Endothelial cell of umbilical vein (primary cell): Measurements from ENCODE around the gene SLC22A3. TPM values are rescaled to one million over a fixed set of nuclear protein-coding genes. Genes with fewer than 3 reads are reported as not detected.

ENCODE experiments used
- BruUV-seq: library from RNA; stranded (reverse); fragments of 400-500 nt; replicated peaks from 2 replicates; lab custom pipeline; 2021; lab: Mats Ljungman, UMichigan
- CTCF ChIA-PET: fragments of 300-600, 350-600 bp; sonication (Branson Sonifier 250); formaldehyde crosslinking; loops from one replicate; lab custom pipeline; 2021; ENCODE audit warnings: antibody characterized with exemption, inconsistent platforms; lab: Charles Lee
- POLR2A ChIA-PET: fragments of 300-600, 350-600 bp; sonication (Branson Sonifier 250); formaldehyde crosslinking; loops from one replicate; lab custom pipeline; 2021; ENCODE audit warnings: antibody characterized with exemption, inconsistent platforms; lab: Charles Lee
- DNase-seq: peaks from one replicate; pipeline ENCODE4 v3.0.0-alpha.2; 2011; ENCODE audit warnings: low read depth, low spot score
- FAIRE-seq: peaks from 2 replicates; lab custom pipeline; 2011; peaks lifted over from hg19 to GRCh38; lab: Jason Lieb, UNC
- H2AFZ ChIP-seq: 2 replicates; pipeline ENCODE4 v1.6.0; 2012; ENCODE audit warnings: low read depth, low read length, control low read depth, inconsistent platforms
- H3K27ac ChIP-seq: 2 replicates; pipeline ENCODE4 v1.5.1; 2011; ENCODE audit warnings: low read depth, mild to moderate bottlenecking, control low read depth, low read length, moderate library complexity; ENCODE audit not compliant: insufficient read depth
- H3K27me3 ChIP-seq, 2 experiments: 2 replicates each; pipeline versions ENCODE4 v1.6.0 to v1.6.1; 2011; ENCODE audit warnings: low read length in 2 of 2, mixed read lengths in 1 of 2; ENCODE audit not compliant: control insufficient read depth in 2 of 2, insufficient read depth in 2 of 2
- H3K36me3 ChIP-seq, 2 experiments: 2 replicates in 1 of 2; 3 replicates in 1 of 2; pipeline ENCODE4 v1.5.1; 2011; ENCODE audit warnings: low read length in 2 of 2, mild to moderate bottlenecking in 1 of 2, moderate library complexity in 1 of 2; ENCODE audit not compliant: control insufficient read depth in 2 of 2, insufficient read depth in 2 of 2; ENCODE audit errors: extremely low read depth in 1 of 2
- H3K4me1 ChIP-seq: 3 replicates; pipeline ENCODE4 v1.5.1; 2011; ENCODE audit warnings: mild to moderate bottlenecking, low read length; ENCODE audit not compliant: control insufficient read depth, insufficient read depth; ENCODE audit errors: extremely low read depth
- H3K4me2 ChIP-seq: 2 replicates; pipeline ENCODE4 v1.6.1; 2011; ENCODE audit warnings: low read length, control low read depth, mixed read lengths; ENCODE audit not compliant: insufficient read depth
- H3K4me3 ChIP-seq, 3 experiments: fragments of 200-600 bp in 1 of 3; sonication (generic), shearing (Covaris generic) in 1 of 3; replicated peaks in 1 of 3; 2 replicates each; pipeline ENCODE4 v1.5.1; 2011 to 2016; ENCODE audit warnings: control low read depth in 3 of 3, low read length in 3 of 3, mild to moderate bottlenecking in 2 of 3, inconsistent platforms in 1 of 3, low read depth in 1 of 3, moderate library complexity in 1 of 3; ENCODE audit not compliant: insufficient read depth in 1 of 3
- H3K79me2 ChIP-seq: 2 replicates; pipeline ENCODE4 v1.6.0; 2012; ENCODE audit warnings: low read length, inconsistent platforms; ENCODE audit not compliant: control insufficient read depth, insufficient read depth
- H3K9ac ChIP-seq: replicated peaks from 2 replicates; pipeline ENCODE3; 2011; ENCODE audit warnings: low read length, control low read depth; ENCODE audit not compliant: insufficient read depth; ENCODE audit errors: extremely low read depth
- H3K9me1 ChIP-seq: replicated peaks from 3 replicates; pipeline ENCODE4 v1.6.0; 2011; ENCODE audit warnings: mild to moderate bottlenecking, low read length; ENCODE audit not compliant: control insufficient read depth, insufficient read depth; ENCODE audit errors: extremely low read depth
- H3K9me3 ChIP-seq: replicated peaks from 2 replicates; pipeline ENCODE4 v1.5.1; 2012; ENCODE audit warnings: low read length, inconsistent platforms; ENCODE audit not compliant: control insufficient read depth, insufficient read depth
- H4K20me1 ChIP-seq: replicated peaks from 2 replicates; pipeline ENCODE3; 2011; ENCODE audit warnings: mild to moderate bottlenecking, low read length; ENCODE audit not compliant: control insufficient read depth, insufficient read depth; ENCODE audit errors: extremely low read depth
- FOS ChIP-seq: IDR thresholded peaks from 2 replicates; pipeline ENCODE4 v1.6.1; 2011; ENCODE audit warnings: mild to moderate bottlenecking, low read length, moderate library complexity, borderline replicate concordance; ENCODE audit not compliant: insufficient read depth
- GATA2 ChIP-seq: IDR thresholded peaks from 2 replicates; pipeline ENCODE4 v1.7.0; 2011; ENCODE audit warnings: low read depth, mild to moderate bottlenecking, moderate library complexity, mixed read lengths, low read length; ENCODE audit not compliant: insufficient read length, insufficient read depth
- JUN ChIP-seq: IDR thresholded peaks from 2 replicates; pipeline ENCODE4 v1.6.1; 2011; ENCODE audit warnings: borderline replicate concordance, low read depth; ENCODE audit not compliant: insufficient read length, insufficient read depth
- MYC ChIP-seq: IDR thresholded peaks from one replicate; pipeline ENCODE4 v1.6.1; 2011; ENCODE audit warnings: mild to moderate bottlenecking, low read depth, low read length
- POLR2AphosphoS5 ChIP-seq: IDR thresholded peaks from 2 replicates; pipeline ENCODE4 v1.6.1; 2012; ENCODE audit warnings: low read depth, mild to moderate bottlenecking, control low read depth, low read length, moderate library complexity; ENCODE audit not compliant: insufficient read depth
- dilution Hi-C: fragments of 300-500 bp; cut with MboI; formaldehyde crosslinking; loops from one replicate; pipeline ENCODE4 v1.15.0; 2019; ENCODE audit warnings: low sequenced_read_pairs; ENCODE audit not compliant: extremely low pct_ligation_motif_present
- intact Hi-C: fragments of 100-400 bp; cut with micrococcal nuclease; formaldehyde crosslinking; loops from one replicate; pipeline ENCODE4 v1.10.0; 2022
- polyA plus RNA-seq, 4 experiments: library from polyadenylated mRNA; depleted of rRNA in 3 of 4; stranded (reverse) in 3 of 4; unstranded in 1 of 4; fragments of >200 nt; gene quantifications; 2 replicates each; pipeline versions ENCODE4 v1.2.1 to v1.2.3, GENCODE V29; 2011 to 2012; ENCODE audit warnings: missing spikeins in 1 of 4
- total RNA-seq: library from RNA; stranded (reverse); gene quantifications from 2 replicates; pipeline ENCODE4 v1.2.3, GENCODE V29; 2021

SLC22A3 gene
- total and polyA plus RNA-seq, 2 donors (not counting 3 experiments of a cell fraction or from before 2014, with no cell fraction given), result not detected

GRCh38 chr6:160417146-160417545 lies 69.0 kb downstream of the SLC22A3 start:
- Histone ChIP-seq H3K9me1 (no peaks in the 10 kb centered on the region), H3K27ac (no peak overlapping the region), H3K9me3 (no peaks in the 10 kb centered on the region), H3K9ac (no peak overlapping the region), H3K79me2 (no peaks in the 10 kb centered on the region), H4K20me1 (no peaks in the 10 kb centered on the region), H3K4me2 (no peak overlapping the region), H2AFZ (no peak overlapping the region), H3K4me3 (no peak overlapping the region), H3K27me3 (no peaks in the 10 kb centered on the region), H3K36me3 (no peaks in the 10 kb centered on the region), H3K4me1 (no peaks in the 10 kb centered on the region)
- no peak for DNase-seq
- FAIRE-seq, result no peak
- POLR2A ChIA-PET, result no interaction called here
- no peak for TF ChIP-seq POLR2AphosphoS5
- TF ChIP-seq MYC, result no peak
- no peak for TF ChIP-seq JUN
- no peak for TF ChIP-seq FOS
- TF ChIP-seq GATA2, result no peak
- intact Hi-C loops, result no loop called here
- CTCF ChIA-PET, result interaction anchor here (1.2 kb wide), 1 partner anchor 102 kb away, joined by 3 read pairs; no protein-coding TSS in a partner anchor
- BruUV-seq, result no TSS peak
- dilution Hi-C loops, result no loop called here

- no peaks in the 10 kb centered on the region for H3K27me3 ChIP-seq
- no peak overlapping the region for H2AFZ ChIP-seq
- TF ChIP-seq JUN (no peak), POLR2AphosphoS5 (no peak), MYC (no peak)
- POLR2A ChIA-PET, result no interaction called here
- no peak overlapping the region for H3K4me2 ChIP-seq
- H3K9me1 ChIP-seq, result no peaks in the 10 kb centered on the region
- BruUV-seq, result no TSS peak
- no peaks in the 10 kb centered on the region for H3K79me2 ChIP-seq
- H4K20me1 ChIP-seq, result no peaks in the 10 kb centered on the region
- no peaks in the 10 kb centered on the region for H3K9me3 ChIP-seq
- H3K9ac ChIP-seq, result no peak overlapping the region
- intact Hi-C loops (no loop called here), dilution Hi-C loops (no loop called here)
- FAIRE-seq (no peak), DNase-seq (no peak)
- H3K4me3 ChIP-seq, result no peak overlapping the region
- no peak overlapping the region for H3K27ac ChIP-seq
- CTCF ChIA-PET, result interaction anchor here (1.2 kb wide), 1 partner anchor 102 kb away, joined by 3 read pairs; no protein-coding TSS in a partner anchor
- H3K36me3 ChIP-seq, result no peaks in the 10 kb centered on the region
- H3K4me1 ChIP-seq, result no peaks in the 10 kb centered on the region
Observed at GRCh38 chr6:160417550-160417949, 69.4 kb downstream of the SLC22A3 start.
